K562 (cell line): ENCODE results near the gene FAM169A. TPM values are rescaled to one million over a fixed set of nuclear protein-coding genes. Genes with fewer than 3 reads are reported as not detected.

Experiments
- ATAC-seq: fragments of 200-7000 bp; cut with Tn5 transposase; 3 replicates; pipeline ENCODE4 v1.9.1; 2020; ENCODE audit warnings: moderate library complexity
- BruUV-seq: library from RNA; stranded (reverse); fragments of 400-500 nt; replicated peaks from 2 replicates; lab custom pipeline; 2021; lab: Mats Ljungman, UMichigan
- CTCF ChIA-PET: fragments of 300-600 bp; formaldehyde crosslinking; extraction: SDS; loops from one replicate; lab custom pipeline; 2021; ENCODE audit warnings: low intra/inter-chr PET ratio; lab: Yijun Ruan, JAX
- POLR2A ChIA-PET: fragments of 300-600, 350-650 bp; sonication (Branson Sonifier 250); formaldehyde crosslinking; extraction: SDS; loops from one replicate; lab custom pipeline; 2021; ENCODE audit warnings: antibody characterized with exemption, inconsistent platforms; lab: Yijun Ruan, JAX
- DNase-seq, 4 experiments: peaks; one replicate each; pipeline versions ENCODE4 v3.0.0 to v3.0.0-alpha.2; 2011 to 2018; ENCODE audit warnings: low spot score in 3 of 4, mixed read lengths in 3 of 4; ENCODE audit errors: extremely low read depth in 1 of 4
- FAIRE-seq: peaks from 2 replicates; lab custom pipeline; 2011; peaks lifted over from hg19 to GRCh38; lab: Jason Lieb, UNC
- H2AFZ ChIP-seq: 2 replicates; pipeline ENCODE4 v1.6.0; 2011; ENCODE audit warnings: low read depth, low read length, control low read depth, inconsistent platforms
- H3K27ac ChIP-seq: fragments of 200-600 bp; 3 replicates; pipeline ENCODE4 v1.8.0; 2011; ENCODE audit warnings: low read depth, mild to moderate bottlenecking, control low read depth, inconsistent platforms, low read length, moderate library complexity, mixed read lengths; ENCODE audit errors: extremely low read depth
- H3K27me3 ChIP-seq, 2 experiments: fragments of 300-600 bp in 1 of 2; 2 replicates in 1 of 2; 3 replicates in 1 of 2; pipeline versions ENCODE4 v1.6.0 to v1.8.0; 2011; ENCODE audit warnings: inconsistent platforms in 2 of 2, low read length in 2 of 2, mild to moderate bottlenecking in 1 of 2, mixed read lengths in 1 of 2, moderate library complexity in 1 of 2; ENCODE audit not compliant: control insufficient read depth in 2 of 2, insufficient read depth in 2 of 2
- H3K36me3 ChIP-seq: fragments of 300-600 bp; 3 replicates; pipeline ENCODE4 v1.8.0; 2011; ENCODE audit warnings: mild to moderate bottlenecking, low read length, inconsistent platforms; ENCODE audit not compliant: control insufficient read depth, insufficient read depth
- H3K4me1 ChIP-seq, 2 experiments: fragments of 200-600 bp in 1 of 2; replicated peaks in 1 of 2; 2 replicates in 1 of 2; 3 replicates in 1 of 2; pipeline versions ENCODE4 v1.5.1 to v1.8.0; 2011; ENCODE audit warnings: inconsistent platforms in 2 of 2, low read length in 2 of 2, mild to moderate bottlenecking in 1 of 2, mixed read lengths in 1 of 2, moderate library complexity in 1 of 2; ENCODE audit not compliant: control insufficient read depth in 2 of 2, insufficient read depth in 2 of 2
- H3K4me2 ChIP-seq: 2 replicates; pipeline ENCODE4 v1.6.1; 2011; ENCODE audit warnings: low read length, control low read depth, inconsistent platforms, mixed read lengths; ENCODE audit not compliant: insufficient read depth
- H3K4me3 ChIP-seq: fragments of 200-600 bp; sonication (generic), shearing (Covaris generic); 2 replicates; pipeline ENCODE4 v1.5.1; 2016; ENCODE audit warnings: control low read depth, inconsistent platforms
- H3K79me2 ChIP-seq: fragments of 200-600 bp; 3 replicates; pipeline ENCODE4 v1.8.0; 2011; ENCODE audit warnings: low read length, inconsistent platforms; ENCODE audit not compliant: control insufficient read depth, insufficient read depth
- H3K9ac ChIP-seq, 2 experiments: 2 replicates each; pipeline versions ENCODE4 v1.6.0 to v1.6.1; 2011; ENCODE audit warnings: low read depth in 2 of 2, low read length in 2 of 2, control low read depth in 1 of 2, inconsistent platforms in 1 of 2, mild to moderate bottlenecking in 1 of 2, mixed read lengths in 1 of 2; ENCODE audit not compliant: insufficient read depth in 1 of 2
- H3K9me1 ChIP-seq: one replicate; pipeline ENCODE4 v1.6.0; 2011; ENCODE audit warnings: inconsistent platforms, mild to moderate bottlenecking, low read length, moderate library complexity; ENCODE audit not compliant: control insufficient read depth, insufficient read depth
- H3K9me3 ChIP-seq: replicated peaks from 2 replicates; pipeline ENCODE4 v1.5.1; 2011; ENCODE audit warnings: low read depth, low read length, inconsistent platforms; ENCODE audit not compliant: control insufficient read depth, insufficient read depth
- H4K20me1 ChIP-seq: replicated peaks from 2 replicates; pipeline ENCODE4 v1.6.1; 2011; ENCODE audit warnings: low read length, inconsistent platforms, mixed read lengths; ENCODE audit not compliant: control insufficient read depth, insufficient read depth
- DNMT1 ChIP-seq: fragments of 450-650 bp; IDR thresholded peaks from 2 replicates; pipeline ENCODE4 v1.6.1; 2016; ENCODE audit warnings: antibody characterized with exemption, mild to moderate bottlenecking
- GABPA ChIP-seq: fragments of 200-800 bp; sonication (Bioruptor generic); conservative IDR thresholded peaks from 2 replicates; pipeline ENCODE4 v1.6.1; 2016; ENCODE audit warnings: low read depth, missing genetic modification characterization, missing compliant biosample characterization
- HDGF ChIP-seq: fragments of 450-650 bp; IDR thresholded peaks from 2 replicates; pipeline ENCODE4 v1.6.1; 2016
- KHSRP ChIP-seq: fragments of 450-650 bp; IDR thresholded peaks from 2 replicates; pipeline ENCODE4 v1.6.1; 2017
- MLLT1 ChIP-seq, 2 experiments: fragments of 450-650 bp; IDR thresholded peaks; 2 replicates each; pipeline ENCODE4 v1.6.1; 2016
- REST ChIP-seq, 2 experiments: fragments of 450-650 bp; formaldehyde crosslinking in 1 of 2; IDR thresholded peaks; 2 replicates each; pipeline versions ENCODE4 v1.4.0 to v1.6.1; 2014 to 2020; ENCODE audit warnings: mild to moderate bottlenecking in 2 of 2, borderline replicate concordance in 1 of 2, low read depth in 1 of 2
- SRF ChIP-seq, 2 experiments: fragments of 250-450, 450-650 bp in 1 of 2; sonication (Bioruptor Pico) in 1 of 2; sonication (generic) in 1 of 2; formaldehyde crosslinking; IDR thresholded peaks; 2 replicates each; pipeline versions ENCODE4 v1.5.0 to v1.5.1; 2020 to 2022; ENCODE audit warnings: mild to moderate bottlenecking in 1 of 2, missing genetic modification reagents in 1 of 2
- ZNF449 ChIP-seq: fragments of 250-450 bp; sonication (Bioruptor Pico); IDR thresholded peaks from 2 replicates; pipeline ENCODE4 v1.8.0; 2022; ENCODE audit warnings: moderate library complexity, mild to moderate bottlenecking, inconsistent platforms
- ZNF76 ChIP-seq: fragments of 250-450 bp; sonication (Bioruptor Pico); IDR thresholded peaks from 2 replicates; pipeline ENCODE4 v1.4.0; 2020; ENCODE audit warnings: mild to moderate bottlenecking, moderate library complexity, borderline replicate concordance
- WGBS: fragments of 100-300 bp; shearing (Covaris generic); methylation state at CpG from one replicate; pipeline ENCODE4 v1.1.6; 2016; ENCODE audit warnings: low coverage, mixed read lengths; ENCODE audit not compliant: insufficient coverage; ENCODE audit errors: missing lambda C conversion rate; 5-methylcytosine and 5-hydroxymethylcytosine counted together
- in situ Hi-C: fragments of 300-500 bp; cut with MboI; formaldehyde crosslinking; loops from 4 replicates; pipeline ENCODE4 v1.15.0; 2018; ENCODE audit warnings: inconsistent platforms, mixed read lengths
- intact Hi-C: fragments of 100-400 bp; cut with micrococcal nuclease; formaldehyde crosslinking; loops from 2 replicates; pipeline ENCODE4 v1.14.2; 2022
- polyA plus RNA-seq, 8 experiments: library from polyadenylated mRNA; depleted of rRNA in 4 of 8; stranded (reverse) in 5 of 8; unstranded in 3 of 8; fragments of >200 nt; fragmentation: Nextera tagmentation in 2 of 8; fragmentation: Illumina TruSeq in 1 of 8; extraction: Ambion mirVana in 2 of 8; extraction: Trizol in 1 of 8; gene quantifications; 2 replicates each; pipeline versions ENCODE4 v1.2.1 to v1.2.3, GENCODE V29; 2011 to 2014; ENCODE audit warnings: inconsistent platforms in 1 of 8, missing spikeins in 1 of 8
- total RNA-seq, 7 experiments: library from RNA; depleted of rRNA in 6 of 7; stranded (reverse); fragments of >200 nt in 6 of 7; fragmentation: Illumina TruSeq in 2 of 7; extraction: Trizol in 2 of 7; gene quantifications; 2 replicates each; pipeline versions ENCODE4 v1.2.1 to v1.2.3, GENCODE V29; 2011 to 2021; ENCODE audit warnings: low replicate concordance in 1 of 7

Gene FAM169A
- total and polyA plus RNA-seq, 9 of the 15 experiments (the other 6 are each of a cell fraction or from before 2014, with no cell fraction given): 0.01 to 0.04 TPM; not detected in 7

GRCh38 chr5:74766418-74766848, 99.8 kb downstream of the FAM169A start (continued):
- TF ChIP-seq GABPA (tag) (0 out of 2 replicates have a peak, but pooled peaks have one; percentile 30), KHSRP (no peak), SRF (CRISPR knock-in tag; IDR thresholded peaks at IDR 0.05) (0 out of 4 replicates have a peak, but pooled peaks of 1 of the 2 experiments have one; percentile 6)
- TF ChIP-seq, all 486 proteins: peak for 7

- POLR2A ChIA-PET: interaction anchor here (0.7 to 1.5 kb wide), 3 partner anchors 11 to 70 kb away, joined by 3 to 5 read pairs (median 5); no protein-coding TSS in a partner anchor
- intact Hi-C loops: loop anchor here (1.0 to 5.0 kb wide), 2 partner anchors 137 to 151 kb away; no protein-coding TSS in a partner anchor
- Histone ChIP-seq H3K9me3 (no peaks in the 10 kb centered on the region), H4K20me1 (peaks cover 6% of the 10 kb centered on the region; the same call in 1 of the 2 replicates), H2AFZ (peak overlapping the region; percentile 98; the same call in 1 of the 2 replicates), H3K27ac (no peak overlapping the region; the same call in 2 of the 3 replicates), H3K4me3 (peak overlapping the region; percentile 87), H3K4me2 (peak overlapping the region; percentile 93), H3K4me1 (peaks cover 8 to 12% of the 10 kb centered on the region in 2 experiments; a peak in 4 of 5 replicates), H3K9ac (peak overlapping the region; percentile 85 to 90), H3K27me3 (no peaks in the 10 kb centered on the region), H3K9me1 (no peaks in the 10 kb centered on the region), H3K79me2 (peaks cover 55% of the 10 kb centered on the region), H3K36me3 (peaks cover 69% of the 10 kb centered on the region)
- DNase-seq (no peak), ATAC-seq (no peak), FAIRE-seq (no peak)
- CTCF ChIA-PET: interaction anchor here (1.9 kb wide), 1 partner anchor 154 kb away, joined by 6 read pairs; no protein-coding TSS in a partner anchor
- WGBS: 58% methylated on average over 26 of the region's 27 CpGs
- in situ Hi-C loops: no loop called here
- BruUV-seq: no TSS peak
- TF ChIP-seq ZNF76 (CRISPR knock-in tag): no peak
- no peak for TF ChIP-seq HDGF
- no peak for TF ChIP-seq DNMT1
- TF ChIP-seq MLLT1 (IDR thresholded peaks at IDR 0.05): no peak
- TF ChIP-seq ZNF449: no peak
- TF ChIP-seq REST (IDR thresholded peaks at IDR 0.05; ENCODE audit: borderline replicate concordance): no peak
- TF ChIP-seq REST (CRISPR knock-in tag; IDR thresholded peaks at IDR 0.05; ENCODE audit: low read depth): no peak
Observed at GRCh38 chr5:74765929-74766328, 100.3 kb downstream of the FAM169A start.
